Keratinocyte (primary cell): ENCODE data around the gene PIGO.

ENCODE experiments used
- EZH2 ChIP-seq: IDR thresholded peaks from one replicate; pipeline ENCODE4 v1.6.1; 2012; ENCODE audit warnings: inconsistent platforms, mild to moderate bottlenecking, low read length, moderate library complexity
- TF ChIP-seq, protein P1 (sequence below), 3 experiments: IDR thresholded peaks in 1 of 3; conservative IDR thresholded peaks in 1 of 3; optimal IDR thresholded peaks in 1 of 3; 2 replicates in 2 of 3; 3 replicates in 1 of 3; pipeline versions ENCODE3 to v1.5.1; 2011; ENCODE audit warnings: low read length in 3 of 3, mild to moderate bottlenecking in 3 of 3, moderate library complexity in 2 of 3, control low read depth in 1 of 3, inconsistent platforms in 1 of 3; ENCODE audit not compliant: insufficient read depth in 2 of 3; ENCODE audit errors: extremely low read depth in 1 of 3

- TF ChIP-seq, protein P1, sequence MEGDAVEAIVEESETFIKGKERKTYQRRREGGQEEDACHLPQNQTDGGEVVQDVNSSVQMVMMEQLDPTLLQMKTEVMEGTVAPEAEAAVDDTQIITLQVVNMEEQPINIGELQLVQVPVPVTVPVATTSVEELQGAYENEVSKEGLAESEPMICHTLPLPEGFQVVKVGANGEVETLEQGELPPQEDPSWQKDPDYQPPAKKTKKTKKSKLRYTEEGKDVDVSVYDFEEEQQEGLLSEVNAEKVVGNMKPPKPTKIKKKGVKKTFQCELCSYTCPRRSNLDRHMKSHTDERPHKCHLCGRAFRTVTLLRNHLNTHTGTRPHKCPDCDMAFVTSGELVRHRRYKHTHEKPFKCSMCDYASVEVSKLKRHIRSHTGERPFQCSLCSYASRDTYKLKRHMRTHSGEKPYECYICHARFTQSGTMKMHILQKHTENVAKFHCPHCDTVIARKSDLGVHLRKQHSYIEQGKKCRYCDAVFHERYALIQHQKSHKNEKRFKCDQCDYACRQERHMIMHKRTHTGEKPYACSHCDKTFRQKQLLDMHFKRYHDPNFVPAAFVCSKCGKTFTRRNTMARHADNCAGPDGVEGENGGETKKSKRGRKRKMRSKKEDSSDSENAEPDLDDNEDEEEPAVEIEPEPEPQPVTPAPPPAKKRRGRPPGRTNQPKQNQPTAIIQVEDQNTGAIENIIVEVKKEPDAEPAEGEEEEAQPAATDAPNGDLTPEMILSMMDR (optimal IDR thresholded peaks at IDR 0.05 in 1 of 3, IDR thresholded peaks at IDR 0.05 in 1 of 3, conservative IDR thresholded peaks at IDR 0.05 in 1 of 3; ENCODE audit: extremely low read depth in 1 of 3, insufficient read depth in 2 of 3, low read length in 3 of 3): no peak
- no peak for TF ChIP-seq EZH2
These were observed 53.4 kb downstream of the PIGO start for GRCh38 chr9:35042891-35043545.
